SKM-1 treated with dmso at 0.1 percent for 144 hours (cell line): ENCODE results near the gene FBXW10.
"Not testable (repeated sequence)": the region's sequence is repeated elsewhere in the genome, so short reads cannot be mapped to it uniquely, and the experiment has no call there.

Experiments
- DNase-seq: peaks from one replicate; lab custom pipeline; 2025; ENCODE audit not compliant: unreplicated experiment; lab: John Stamatoyannopoulos, UW

FBXW10 gene

DNA sequence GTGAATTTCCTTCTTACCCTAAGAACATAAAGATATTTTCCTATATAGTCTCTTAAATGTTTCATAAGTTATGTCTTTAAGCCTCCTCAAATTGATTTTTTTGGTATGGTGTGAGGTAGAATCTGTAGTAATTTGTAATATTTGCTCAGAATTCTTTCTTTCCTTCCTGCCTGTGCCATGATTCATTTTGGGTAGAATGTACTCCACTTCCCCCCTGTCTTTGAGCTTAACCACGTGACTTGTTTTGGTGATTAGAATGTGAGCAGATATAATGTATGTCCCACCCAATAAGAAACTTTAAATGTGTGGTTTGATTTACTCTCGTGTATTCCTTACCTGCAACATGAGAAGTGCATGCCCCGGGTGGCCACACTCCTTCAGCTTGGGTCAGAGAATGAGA, 77.6 kb downstream of the FBXW10 start:
- not testable (repeated sequence) for DNase-seq

DNA sequence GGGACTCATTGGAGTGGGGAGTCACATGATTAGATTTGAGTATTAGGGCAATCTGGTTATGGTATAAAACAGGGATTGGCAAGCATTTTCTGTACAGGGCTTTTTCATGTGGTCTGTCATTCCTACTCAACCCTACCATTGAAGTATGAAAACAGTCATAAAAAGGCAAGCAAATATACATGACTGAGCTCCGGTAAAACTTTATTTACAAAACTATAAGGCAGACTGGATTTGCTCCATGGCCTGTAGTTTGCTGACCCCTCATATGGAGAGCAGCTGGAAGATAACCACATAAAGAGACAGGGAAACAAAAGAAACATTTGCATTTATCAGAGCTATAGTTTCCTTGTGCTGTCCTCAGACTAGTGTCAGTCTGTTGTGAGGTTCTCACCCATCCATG, 83.8 kb downstream of the FBXW10 start:
- DNase-seq, result not testable (repeated sequence)
